ENCODE data around the gene TTC34.

TTC34 gene

GRCh38 chr1:2801535-2802291, at the start of gene TTC34:
Gene TTC34, minus strand, starts transcription at chr1:2801693. Its CDS starts 866 bp downstream, at chr1:2800827.
- peak; percentile 32 for DNase-seq (ENCODE audit: low spot score)

GRCh38 chr1:2850502-2850901, 49.0 kb upstream of the TTC34 start:
- no peak for DNase-seq (ENCODE audit: low spot score)

GRCh38 chr1:2848006-2848670, 46.6 kb upstream of the TTC34 start:
- no peak for DNase-seq (ENCODE audit: low spot score)

- DNase-seq (ENCODE audit: low spot score) = no peak
These were observed 45.8 kb upstream of the TTC34 start for GRCh38 chr1:2847086-2847985.

GRCh38 chr1:2845869-2846268, 44.4 kb upstream of the TTC34 start:
- DNase-seq (ENCODE audit: low spot score) = no peak

GRCh38 chr1:2840036-2840809, 38.7 kb upstream of the TTC34 start:
- no peak for DNase-seq (ENCODE audit: low spot score)

- DNase-seq (ENCODE audit: low spot score) = no peak
These were observed 36.3 kb upstream of the TTC34 start for GRCh38 chr1:2837823-2838222.

- DNase-seq (ENCODE audit: low spot score) = no peak
These were observed 35.8 kb upstream of the TTC34 start for GRCh38 chr1:2837316-2837715.

GRCh38 chr1:2836333-2836970, 35.0 kb upstream of the TTC34 start:
- DNase-seq (ENCODE audit: low spot score) = no peak

GRCh38 chr1:2835650-2836159, 34.2 kb upstream of the TTC34 start:
- no peak for DNase-seq (ENCODE audit: low spot score)

GRCh38 chr1:2834741-2835564, 33.5 kb upstream of the TTC34 start:
- DNase-seq (ENCODE audit: low spot score) = no peak

GRCh38 chr1:2834146-2834475, 32.6 kb upstream of the TTC34 start:
- no peak for DNase-seq (ENCODE audit: low spot score)

- no peak for DNase-seq (ENCODE audit: low spot score)
These were observed 32.1 kb upstream of the TTC34 start for GRCh38 chr1:2833454-2834145.

- no peak for DNase-seq (ENCODE audit: low spot score)
These were observed 31.3 kb upstream of the TTC34 start for GRCh38 chr1:2832506-2833453.

GRCh38 chr1:2831596-2832212, 30.2 kb upstream of the TTC34 start:
- DNase-seq (ENCODE audit: low spot score) = no peak

GRCh38 chr1:2830761-2831425, 29.4 kb upstream of the TTC34 start:
- DNase-seq (ENCODE audit: low spot score) = no peak

- no peak for DNase-seq (ENCODE audit: low spot score)
These were observed 28.5 kb upstream of the TTC34 start for GRCh38 chr1:2829846-2830615.
